Kidney (tissue), 22 donors: ENCODE results near the gene MED23. TPM values are rescaled to one million over a fixed set of nuclear protein-coding genes. Genes with fewer than 3 reads are reported as not detected.

Experiments
- DNase-seq, 5 donors: peaks; one replicate each; pipeline ENCODE4 v3.0.0-alpha.2; 2013 to 2020
- FAIRE-seq: peaks from 2 replicates; lab custom pipeline; 2012; peaks lifted over from hg19 to GRCh38; lab: Jason Lieb, UNC
- H3K27ac ChIP-seq, 2 donors: one replicate each; pipeline ENCODE4 v1.7.0; 2013; ENCODE audit warnings: low read depth in 2 of 2, low read length in 2 of 2, inconsistent platforms in 1 of 2
- H3K27me3 ChIP-seq: one replicate; pipeline ENCODE4 v1.7.1; 2013; ENCODE audit warnings: low read length, inconsistent platforms; ENCODE audit not compliant: control insufficient read depth, insufficient read depth
- H3K36me3 ChIP-seq, 3 donors: one replicate each; pipeline versions ENCODE4 v1.7.0 to v1.7.1; 2013; ENCODE audit warnings: low read length in 3 of 3, control low read depth in 1 of 3, inconsistent platforms in 1 of 3; ENCODE audit not compliant: insufficient read depth in 3 of 3, control insufficient read depth in 2 of 3
- H3K4me1 ChIP-seq, 3 donors: one replicate each; pipeline versions ENCODE4 v1.7.0 to v1.7.1; 2013; ENCODE audit warnings: low read length in 3 of 3, inconsistent platforms in 1 of 3, low read depth in 1 of 3; ENCODE audit not compliant: control insufficient read depth in 2 of 3, insufficient read depth in 2 of 3
- H3K4me3 ChIP-seq, 3 donors: one replicate each; pipeline versions ENCODE4 v1.7.0 to v1.8.1; 2013; ENCODE audit warnings: low read length in 3 of 3, control low read depth in 1 of 3, inconsistent platforms in 1 of 3
- H3K9ac ChIP-seq, 3 donors: one replicate each; pipeline versions ENCODE4 v1.7.0 to v1.7.1; 2013; ENCODE audit warnings: low read length in 3 of 3, control low read depth in 1 of 3, inconsistent platforms in 1 of 3
- H3K9me3 ChIP-seq, 3 donors: one replicate each; pipeline versions ENCODE4 v1.7.0 to v1.7.1; 2013; ENCODE audit warnings: low read length in 3 of 3, control low read depth in 1 of 3, inconsistent platforms in 1 of 3; ENCODE audit not compliant: control insufficient read depth in 2 of 3, insufficient read depth in 1 of 3
- CTCF ChIP-seq: IDR thresholded peaks from 3 replicates; pipeline ENCODE4 v1.5.1; 2012; ENCODE audit warnings: mild to moderate bottlenecking, moderate library complexity, borderline replicate concordance; ENCODE audit not compliant: insufficient read depth; ENCODE audit errors: extremely low read depth
- intact Hi-C: fragments of 100-400 bp; cut with DNase I; formaldehyde crosslinking; loops from one replicate; pipeline ENCODE4 v1.11.1; 2022
- long read RNA-seq, 10 donors: library from polyadenylated mRNA in 1 of 10; unstranded in 1 of 10; transcript quantifications; one replicate each; pipeline ENCODE4 v2.0.0 and lab custom pipeline, GENCODE V29; 2021 to 2026
- polyA plus RNA-seq: library from polyadenylated mRNA; stranded (reverse); fragments of 350-450 nt; fragmentation: Illumina TruSeq; extraction: RNeasy Lipid Tissue Mini Kit (QIAGEN cat#74804); gene quantifications from one replicate; pipeline ENCODE4 v1.2.3, GENCODE V29; 2014; ENCODE audit warnings: low read depth, low replicate concordance; ENCODE audit not compliant: insufficient read depth
- total RNA-seq: library from RNA; stranded (reverse); fragmentation: NEBNext Ultra II Directional; extraction: Animal tissue kit (Norgen Biotek cat#: 25700); gene quantifications from one replicate; pipeline ENCODE4 v1.2.1, GENCODE V29; 2021
- donor health status: control.
- donor health status: control.
- donor health status: control.
- donor health status: control.
- donor health status: control.
- donor health status: DM: yes; HTN: yes; CAD: no.
- donor health status: Normal renal cell carcinoma (clear cell type).

Gene MED23
- total RNA-seq (27.4 TPM), polyA plus RNA-seq (7.7 TPM)
- long read RNA-seq, donor 1, result 0 reads
- long read RNA-seq, donor 2, full-length matches to known transcripts, result 1 of 1 reads
- long read RNA-seq, donor 2, partial matches to known transcripts, result 0 of 1 reads
- long read RNA-seq, donor 2, other reads (novel, unspliced or antisense), result 0 of 1 reads
- long read RNA-seq, donor 3, full-length matches to known transcripts, result 2 of 2 reads
- long read RNA-seq, donor 3, partial matches to known transcripts, result 0 of 2 reads
- long read RNA-seq, donor 3, other reads (novel, unspliced or antisense), result 0 of 2 reads
- long read RNA-seq, donor 4, full-length matches to known transcripts, result 3 of 10 reads
- long read RNA-seq, donor 4, partial matches to known transcripts, result 7 of 10 reads
- long read RNA-seq, donor 4, other reads (novel, unspliced or antisense), result 0 of 10 reads
- long read RNA-seq, donor 5, result 0 reads
- long read RNA-seq, donor 6, full-length matches to known transcripts, result 2 of 2 reads
- long read RNA-seq, donor 6, partial matches to known transcripts, result 0 of 2 reads
- long read RNA-seq, donor 6, other reads (novel, unspliced or antisense), result 0 of 2 reads
- long read RNA-seq, donor 7, full-length matches to known transcripts, result 12 of 22 reads
- long read RNA-seq, donor 7, partial matches to known transcripts, result 5 of 22 reads
- long read RNA-seq, donor 7, other reads (novel, unspliced or antisense), result 5 of 22 reads
- long read RNA-seq, donor 8, partial matches to known transcripts, result 6 of 6 reads
- long read RNA-seq, donor 8, other reads (novel, unspliced or antisense), result 0 of 6 reads
- long read RNA-seq, donor 9, result 0 reads
- long read RNA-seq, donor 10, full-length matches to known transcripts, result 2 of 2 reads
- long read RNA-seq, donor 10, partial matches to known transcripts, result 0 of 2 reads
- long read RNA-seq, donor 10, other reads (novel, unspliced or antisense), result 0 of 2 reads

GRCh38 chr6:131627724-131628682 lies at the start of gene MED23:
TSS of gene MED23 (minus strand) at chr6:131628242. CDS start at chr6:131628049, 193 bp downstream.
- no peak for FAIRE-seq

DNA sequence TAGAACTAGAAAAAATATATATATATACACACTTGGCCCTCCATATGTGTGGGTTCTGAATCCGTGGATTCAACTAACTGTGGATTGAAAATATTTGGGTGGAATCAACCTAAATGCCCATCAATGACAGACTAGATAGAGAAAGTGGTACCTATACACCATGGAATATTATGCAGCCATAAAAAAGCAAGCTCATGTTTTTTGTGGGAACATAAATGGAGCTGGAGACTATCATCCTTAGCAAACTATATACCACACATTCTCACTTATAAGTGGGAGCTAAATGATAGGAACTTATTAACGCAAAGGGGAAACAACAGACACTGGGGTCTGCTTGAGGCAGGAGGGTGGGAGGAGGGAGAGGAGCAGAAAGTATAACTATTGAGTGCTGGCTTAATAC lies 45.1 kb upstream of the MED23 start:
- intact Hi-C loops, result no loop called here
- Histone ChIP-seq H3K4me3 (no peak overlapping the region), H3K9me3 (no peaks in the 10 kb centered on the region), H3K4me1 (no peaks in the 10 kb centered on the region), H3K36me3 (no peaks in the 10 kb centered on the region), H3K9ac (no peak overlapping the region), H3K27me3 (no peaks in the 10 kb centered on the region), H3K27ac (no peak overlapping the region)
- FAIRE-seq (no peak), DNase-seq (no peak)
- no peak for TF ChIP-seq CTCF

More at GRCh38 chr6:131627724-131628682, at the start of gene MED23:
- Histone ChIP-seq H3K4me3 (peak within 1 kb of the TSS; percentile 90 to 99 (median 94)), H3K4me1 (no peaks in the 10 kb centered on the region), H3K27ac (peak within 1 kb of the TSS; percentile 51 to 68), H3K9ac (peak within 1 kb of the TSS; percentile 83 to 89 (median 83)), H3K36me3 (peaks cover 7 to 18% (median 8%) of the 10 kb centered on the region in 3 donors), H3K9me3 (no peaks in the 10 kb centered on the region), H3K27me3 (no peaks in the 10 kb centered on the region)
- DNase-seq, result peak; percentile 97 to 98 (median 97)
- TF ChIP-seq CTCF, result peak; percentile 94
- intact Hi-C loops, result no loop called here

DNA sequence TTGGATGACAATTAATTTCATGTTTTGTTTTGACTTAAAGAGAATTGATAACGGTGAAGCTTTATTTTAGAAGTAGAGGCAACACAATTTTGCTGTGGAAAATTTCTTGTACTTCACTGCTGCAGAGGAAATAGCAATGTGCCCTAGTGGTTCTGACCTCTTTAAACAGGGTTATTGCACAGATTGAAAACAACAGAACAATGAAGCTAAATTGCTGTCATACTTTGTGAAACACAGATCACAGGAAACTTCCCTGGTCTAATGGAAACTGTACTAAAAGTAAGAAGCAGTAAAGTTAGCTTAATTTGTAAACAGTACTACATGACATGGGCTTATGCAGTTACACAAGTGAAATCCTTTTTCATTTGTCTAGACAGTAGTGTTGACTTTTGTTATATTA lies 41.8 kb upstream of the MED23 start:
- Histone ChIP-seq H3K9me3 (no peaks in the 10 kb centered on the region), H3K36me3 (no peaks in the 10 kb centered on the region), H3K9ac (no peak overlapping the region), H3K27ac (no peak overlapping the region), H3K4me3 (no peak overlapping the region), H3K27me3 (no peaks in the 10 kb centered on the region), H3K4me1 (no peaks in the 10 kb centered on the region)
- FAIRE-seq (no peak), DNase-seq (peak in 1 of 5 donors; percentile 6)
- no peak for TF ChIP-seq CTCF
- intact Hi-C loops, result no loop called here
